ENCODE measurements around the gene CBFB.
A peak's percentile ranks its signal among the peaks of the same experiment; 100 is the strongest.
"Not testable (repeated sequence)": the region's sequence is repeated elsewhere in the genome, so short reads cannot be mapped to it uniquely, and the experiment has no call there.

Gene CBFB

DNA sequence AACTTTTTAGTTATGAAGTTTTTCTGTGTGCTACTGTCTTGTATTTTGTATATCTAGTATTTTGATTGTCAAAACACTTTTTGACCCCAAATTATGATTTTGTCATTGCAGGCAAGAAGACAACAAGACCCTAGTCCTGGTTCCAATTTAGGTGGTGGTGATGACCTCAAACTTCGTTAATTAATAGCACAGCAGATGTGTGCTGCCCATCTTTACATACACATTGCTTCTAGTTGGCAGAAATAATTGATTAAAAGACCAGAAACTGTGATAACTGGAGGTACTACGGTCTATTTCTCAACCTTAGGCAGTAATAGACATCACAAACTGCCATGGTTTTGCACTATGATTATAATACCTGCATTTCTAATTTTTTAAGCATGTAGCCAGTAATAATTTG is 69.7 kb downstream of the CBFB start:
- DNase-seq (ENCODE audit: low spot score), result no peak

DNA sequence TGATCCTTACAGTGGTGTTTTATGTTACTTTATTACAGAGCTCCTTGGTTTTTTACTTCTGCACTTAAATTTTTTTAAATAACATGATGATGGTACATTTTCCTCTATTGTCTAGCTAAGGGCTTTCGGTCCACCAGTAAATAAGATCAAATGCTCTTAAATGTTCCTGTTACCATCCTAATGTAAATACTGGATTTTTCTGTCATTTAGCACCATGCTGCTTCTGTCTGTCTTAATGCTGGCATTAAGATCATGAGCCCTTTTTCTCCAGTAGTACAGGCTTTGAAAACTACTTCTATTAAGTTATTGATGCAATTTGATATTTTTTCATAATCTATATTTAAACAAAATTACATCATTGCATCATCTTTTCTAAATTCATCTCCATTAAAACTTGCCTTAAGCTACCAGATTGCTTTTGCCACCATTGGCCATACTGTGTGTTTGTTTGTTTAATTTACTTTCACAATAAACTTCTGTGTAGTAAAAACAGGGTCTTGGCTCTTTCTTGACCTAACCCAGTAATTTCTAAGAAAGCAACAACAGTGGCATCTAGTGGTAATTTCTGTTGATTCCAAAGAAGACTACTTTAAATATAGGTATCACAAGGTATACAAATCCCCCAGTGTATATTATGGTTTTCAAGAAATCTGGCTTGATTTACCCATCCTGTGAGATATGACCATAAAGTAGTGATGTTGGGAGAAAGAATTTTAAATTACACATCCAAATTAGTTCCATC is 71.8 kb downstream of the CBFB start:
- DNase-seq (ENCODE audit: low spot score), result no peak

DNA sequence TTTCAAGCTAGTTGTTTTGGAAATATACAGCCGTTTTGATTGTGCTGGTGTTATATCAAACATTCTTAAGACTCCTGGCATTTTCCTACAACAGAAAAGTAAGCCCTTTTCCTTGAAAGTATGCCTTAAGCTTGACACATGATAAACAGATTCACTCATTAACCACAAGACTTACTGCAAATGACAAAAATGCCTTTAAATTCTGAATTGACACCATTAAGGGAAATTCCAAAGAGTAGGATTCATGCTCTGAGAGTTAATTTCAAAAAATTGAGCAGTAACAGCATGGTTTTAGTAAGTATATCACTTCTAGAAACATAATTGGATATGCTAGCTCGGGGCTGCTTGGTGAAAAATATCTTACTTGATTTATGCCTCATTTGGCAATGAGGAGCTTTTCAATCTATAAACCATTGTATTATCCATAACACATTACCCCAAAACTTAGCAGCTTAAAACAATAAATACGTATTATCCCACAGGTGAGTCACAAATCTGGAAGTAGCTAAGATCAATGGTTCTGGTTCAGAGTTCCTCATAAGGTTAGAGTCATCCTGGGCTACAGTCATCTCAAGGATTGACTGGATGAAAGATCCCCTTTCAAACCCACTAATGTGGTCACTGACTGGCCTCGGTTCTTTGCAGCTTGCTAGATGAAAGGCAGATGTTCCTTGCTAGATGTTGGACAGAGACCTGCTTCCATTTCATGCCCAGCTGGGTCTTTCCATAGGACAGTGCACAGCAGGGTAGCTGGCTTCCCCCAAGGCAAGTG is 72.5 kb downstream of the CBFB start:
- peak; percentile 68 for DNase-seq (ENCODE audit: low spot score)

DNA sequence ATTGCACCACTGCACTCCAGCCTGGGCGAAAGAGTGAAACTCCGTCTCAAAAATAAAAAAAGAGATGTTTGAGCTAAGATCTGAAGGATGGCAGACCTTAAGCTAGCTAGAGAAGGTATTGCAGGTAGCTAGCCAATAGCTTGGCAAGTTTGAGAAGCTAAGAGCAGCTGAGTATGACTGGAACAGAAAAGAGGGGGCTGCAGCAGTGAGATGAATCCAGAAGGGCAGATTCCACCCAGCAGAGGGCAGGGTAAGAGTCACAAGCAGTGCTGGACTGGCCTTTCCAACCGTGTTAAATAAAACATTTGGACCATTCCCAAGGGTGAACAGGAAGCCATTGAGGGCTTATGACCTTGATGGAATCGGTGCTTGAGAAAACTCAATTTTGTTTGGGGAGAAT is 75.1 kb downstream of the CBFB start:
- DNase-seq (ENCODE audit: low spot score), result peak; percentile 52

DNA sequence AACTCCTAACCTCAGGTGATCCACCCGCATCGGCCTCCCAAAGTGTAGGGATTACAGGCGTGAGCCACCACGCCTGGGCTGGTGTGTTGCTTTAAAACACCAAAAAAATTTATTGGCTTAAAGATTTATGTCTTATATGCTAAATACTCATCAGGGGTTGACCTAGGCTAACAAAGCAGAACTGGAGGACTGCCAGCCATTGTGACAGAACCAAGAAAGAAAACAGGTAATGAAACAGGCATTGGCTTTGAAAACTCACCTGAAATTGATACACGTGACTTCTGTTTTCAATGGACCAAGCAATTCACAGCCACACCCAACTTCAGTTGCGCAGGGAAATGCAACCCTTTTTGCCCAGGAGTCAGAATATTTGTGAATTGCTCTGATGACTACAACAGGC is 75.9 kb downstream of the CBFB start:
- DNase-seq (ENCODE audit: low spot score), result no peak

DNA sequence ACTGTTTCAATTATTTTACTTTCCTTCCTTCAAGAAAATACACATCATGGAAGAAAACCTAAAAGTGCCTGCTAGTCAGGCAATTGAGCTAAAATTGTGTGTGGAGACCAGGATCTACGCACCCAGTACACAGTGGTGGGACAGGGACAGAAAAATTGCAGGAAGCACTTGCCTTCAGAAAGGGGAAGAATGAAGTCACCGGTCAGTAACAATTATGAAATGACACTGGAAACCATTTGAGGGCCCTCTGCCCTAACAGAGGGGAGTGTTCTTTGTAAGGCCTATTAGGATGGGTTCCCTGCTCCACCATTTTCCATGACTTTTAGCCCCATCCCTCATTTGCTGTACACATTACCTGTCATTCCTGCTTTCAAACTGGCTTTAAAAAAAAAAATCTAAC is 76.3 kb downstream of the CBFB start:
- no peak for DNase-seq (ENCODE audit: low spot score)

DNA sequence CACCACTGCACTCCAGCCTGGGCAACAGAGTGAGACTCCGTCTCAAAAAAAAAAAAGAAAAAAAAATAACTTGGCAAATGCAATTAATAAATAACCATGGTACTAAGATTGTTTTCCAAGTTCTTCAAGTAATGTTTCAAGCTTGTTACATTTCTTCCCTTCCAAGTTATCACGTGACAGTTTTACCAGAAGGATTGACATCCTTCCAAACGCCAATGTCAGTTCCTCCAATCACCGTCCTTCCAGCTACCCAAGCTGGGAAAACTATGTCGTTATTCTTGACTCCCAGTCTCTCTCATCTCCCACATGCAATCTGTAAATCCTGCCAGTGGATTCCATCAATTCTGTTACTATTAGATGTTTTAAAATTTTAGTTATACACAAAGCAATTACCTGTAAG is 76.9 kb downstream of the CBFB start:
- no peak for DNase-seq (ENCODE audit: low spot score)

DNA sequence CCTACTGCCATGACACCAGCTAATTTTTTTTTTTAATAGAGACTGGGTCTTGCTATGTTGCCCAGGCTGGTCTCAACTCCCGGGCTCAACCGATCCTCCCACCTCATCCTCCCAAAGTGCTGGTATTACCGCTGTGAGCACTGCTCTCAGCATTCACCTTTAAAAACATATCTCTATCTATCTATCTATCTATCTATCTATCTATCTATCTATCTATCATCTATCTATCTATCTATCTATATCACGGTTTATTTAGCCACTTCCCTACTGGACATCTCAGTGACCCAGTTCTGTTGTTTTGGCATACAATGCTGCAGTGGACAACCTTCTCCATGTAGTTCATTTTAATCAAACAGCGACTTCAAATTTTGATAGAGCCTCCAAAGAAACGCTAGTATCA is 79.5 kb downstream of the CBFB start:
- no peak for DNase-seq (ENCODE audit: low spot score)

DNA sequence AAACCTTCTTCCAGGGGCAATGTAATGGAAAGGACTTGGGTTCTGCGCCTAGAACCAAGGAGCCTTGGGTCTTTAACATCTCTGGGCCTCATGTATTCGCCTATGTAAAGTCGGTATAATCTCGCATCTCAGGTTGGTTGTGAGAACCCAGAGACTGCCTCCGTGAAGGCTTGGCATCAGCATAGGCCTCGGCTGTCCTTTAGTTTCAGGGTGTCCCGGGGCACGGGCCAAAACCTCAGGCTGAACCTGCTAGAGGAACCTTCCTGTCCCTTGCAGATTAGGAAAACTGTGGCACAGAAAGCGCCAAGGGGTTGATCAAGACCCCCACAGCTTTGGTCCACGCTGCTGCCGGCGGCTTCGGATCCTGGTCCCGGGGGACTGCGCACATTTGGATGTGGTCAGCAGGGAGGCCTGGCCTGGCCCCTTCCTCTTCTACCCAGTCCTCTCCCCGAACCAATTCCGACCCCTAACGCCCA is 80.0 kb downstream of the CBFB start:
- DNase-seq (ENCODE audit: low spot score), result no peak

DNA sequence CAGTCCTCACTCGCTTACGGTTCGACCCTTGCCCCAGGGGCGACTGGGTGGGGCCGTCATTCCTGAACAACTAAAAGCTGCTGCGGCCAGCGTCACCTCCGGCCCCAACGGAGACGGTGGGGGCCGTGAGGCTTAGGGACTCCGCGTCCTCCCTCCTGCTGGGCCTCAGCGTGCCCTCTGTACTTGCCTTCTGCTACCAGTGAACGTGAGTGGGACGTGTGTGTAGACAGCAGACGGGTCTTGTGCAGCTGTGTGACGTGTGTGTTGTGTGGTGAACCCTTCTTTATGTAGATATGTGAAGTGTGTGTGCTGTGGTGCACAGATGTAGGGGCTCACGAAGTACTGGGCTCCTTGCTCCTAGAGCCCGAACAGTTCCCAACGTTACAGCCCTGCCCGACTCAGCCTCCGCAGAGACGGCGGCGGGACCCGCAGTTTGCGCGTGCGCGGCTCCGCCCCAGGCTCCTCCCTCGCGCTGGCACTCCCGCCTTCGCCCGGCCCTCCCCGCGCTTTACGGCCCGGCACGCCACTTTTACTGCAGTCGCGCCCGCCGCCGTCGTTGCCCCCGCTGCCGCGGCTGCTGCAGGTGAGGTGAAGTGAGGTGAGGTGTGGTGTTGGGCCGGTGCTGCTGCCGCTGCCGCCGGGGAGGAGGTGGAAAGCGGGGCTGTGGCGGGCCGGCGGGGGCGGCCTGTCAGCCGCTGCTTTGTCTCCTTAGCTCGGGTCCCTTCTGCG is 80.6 kb downstream of the CBFB start, which contains the start of gene PHAF1:
Gene PHAF1, plus strand, starts transcription at position 535 of the 729 bp plus-strand sequence. CDS start 235 bp downstream, outside the sequence.
- DNase-seq (ENCODE audit: low spot score), result peak; percentile 94

DNA sequence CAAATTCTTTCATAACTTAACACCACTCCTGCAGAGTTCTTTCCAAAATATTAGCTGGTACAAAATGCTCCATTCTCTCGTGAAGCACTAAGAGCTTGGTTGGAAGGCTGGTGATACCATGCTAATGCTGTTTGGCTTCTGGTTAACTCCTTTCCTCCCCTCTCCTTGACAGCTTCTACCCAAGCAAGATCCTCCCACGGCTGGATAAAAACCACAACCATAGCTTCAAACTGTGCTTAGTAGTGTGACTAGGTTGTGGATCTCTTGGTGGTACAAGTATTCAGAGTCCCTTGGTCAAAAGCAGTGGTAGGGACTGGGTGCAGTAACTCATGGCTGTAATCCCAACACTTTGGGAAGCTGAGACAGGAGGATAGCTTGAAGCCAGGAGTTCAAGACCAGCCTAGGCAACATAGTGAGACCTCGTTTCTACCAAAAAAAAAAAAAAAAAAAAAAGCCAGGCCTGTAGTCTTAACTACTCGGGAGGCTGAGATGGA is 83.0 kb downstream of the CBFB start:
- DNase-seq (ENCODE audit: low spot score), result no peak

DNA sequence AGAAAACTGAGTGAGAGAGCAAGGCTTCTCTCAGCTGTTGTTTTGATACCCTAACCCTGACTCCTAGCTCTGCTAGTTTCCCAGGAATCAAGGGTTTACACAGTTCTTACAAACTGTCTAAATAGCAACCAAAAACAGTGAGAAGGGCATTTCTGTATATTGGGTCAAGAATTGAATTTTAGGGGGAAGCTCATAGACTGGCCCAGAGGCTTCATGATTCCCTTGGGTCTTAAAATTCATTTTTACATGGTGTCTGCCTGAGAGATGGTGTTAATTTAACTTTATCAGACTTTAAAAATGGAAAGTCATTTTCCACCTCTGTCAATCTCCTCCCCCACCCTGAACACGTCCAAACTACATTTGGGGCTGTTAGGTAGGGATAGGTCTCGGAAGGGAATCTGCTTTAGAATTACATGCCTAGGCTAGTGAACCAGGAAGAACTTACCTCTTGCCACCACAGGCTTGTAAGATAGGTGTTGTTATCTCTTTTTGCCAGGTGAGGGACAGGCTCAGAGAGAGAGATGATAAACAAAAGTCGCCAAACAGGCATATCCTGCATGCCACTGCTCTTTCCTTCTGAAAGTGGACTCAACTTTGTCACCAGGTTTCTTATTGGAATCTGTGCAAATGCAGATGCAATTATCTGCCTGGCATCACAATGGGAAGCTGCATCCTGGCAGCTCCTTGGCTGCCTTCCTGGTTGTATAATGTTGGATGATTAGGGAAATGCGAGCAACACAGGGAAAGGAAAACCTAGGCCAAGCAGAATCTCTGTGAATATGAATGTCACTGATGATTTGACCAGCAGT is 83.8 kb downstream of the CBFB start:
- DNase-seq (ENCODE audit: low spot score), result no peak

DNA sequence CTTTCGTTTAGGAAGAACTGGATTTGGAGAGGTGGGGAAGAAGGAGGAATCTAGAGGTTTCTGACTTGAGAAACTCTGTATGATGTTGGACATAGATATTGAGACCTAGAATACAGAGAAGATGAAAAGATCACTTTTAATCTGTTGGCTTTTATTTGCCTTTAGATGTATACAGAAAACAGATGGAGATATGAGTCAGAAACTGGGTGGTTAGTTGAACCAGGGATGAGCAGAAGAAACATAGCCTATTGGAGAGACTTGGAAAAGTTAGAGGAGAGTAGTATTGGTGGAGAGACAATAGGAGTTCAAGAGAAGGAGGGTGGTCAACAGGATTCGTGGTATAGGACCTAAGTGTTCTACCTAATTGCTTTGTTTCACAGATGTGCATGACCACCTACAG is 85.8 kb downstream of the CBFB start:
- no peak for DNase-seq (ENCODE audit: low spot score)

DNA sequence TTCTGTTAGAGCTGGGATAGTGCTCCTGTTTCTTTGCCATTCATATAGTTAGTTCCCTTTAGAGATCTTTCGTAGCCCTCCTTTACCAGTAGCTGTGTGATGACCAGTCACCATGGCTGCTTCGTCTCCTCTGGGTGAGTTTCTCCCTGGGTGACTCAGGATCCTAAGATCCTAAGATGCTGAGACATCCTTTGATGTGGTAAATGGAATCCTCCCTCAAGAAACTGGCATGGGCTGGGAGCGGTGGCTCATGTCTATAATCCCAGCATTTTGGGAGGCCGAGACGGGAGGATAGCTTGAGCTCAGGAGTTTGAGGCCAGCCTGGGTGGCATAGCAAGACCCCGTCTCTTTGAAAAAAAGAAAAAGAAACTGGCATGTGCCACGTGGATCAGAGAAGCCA is 86.7 kb downstream of the CBFB start:
- peak; percentile 96 for DNase-seq (ENCODE audit: low spot score)

DNA sequence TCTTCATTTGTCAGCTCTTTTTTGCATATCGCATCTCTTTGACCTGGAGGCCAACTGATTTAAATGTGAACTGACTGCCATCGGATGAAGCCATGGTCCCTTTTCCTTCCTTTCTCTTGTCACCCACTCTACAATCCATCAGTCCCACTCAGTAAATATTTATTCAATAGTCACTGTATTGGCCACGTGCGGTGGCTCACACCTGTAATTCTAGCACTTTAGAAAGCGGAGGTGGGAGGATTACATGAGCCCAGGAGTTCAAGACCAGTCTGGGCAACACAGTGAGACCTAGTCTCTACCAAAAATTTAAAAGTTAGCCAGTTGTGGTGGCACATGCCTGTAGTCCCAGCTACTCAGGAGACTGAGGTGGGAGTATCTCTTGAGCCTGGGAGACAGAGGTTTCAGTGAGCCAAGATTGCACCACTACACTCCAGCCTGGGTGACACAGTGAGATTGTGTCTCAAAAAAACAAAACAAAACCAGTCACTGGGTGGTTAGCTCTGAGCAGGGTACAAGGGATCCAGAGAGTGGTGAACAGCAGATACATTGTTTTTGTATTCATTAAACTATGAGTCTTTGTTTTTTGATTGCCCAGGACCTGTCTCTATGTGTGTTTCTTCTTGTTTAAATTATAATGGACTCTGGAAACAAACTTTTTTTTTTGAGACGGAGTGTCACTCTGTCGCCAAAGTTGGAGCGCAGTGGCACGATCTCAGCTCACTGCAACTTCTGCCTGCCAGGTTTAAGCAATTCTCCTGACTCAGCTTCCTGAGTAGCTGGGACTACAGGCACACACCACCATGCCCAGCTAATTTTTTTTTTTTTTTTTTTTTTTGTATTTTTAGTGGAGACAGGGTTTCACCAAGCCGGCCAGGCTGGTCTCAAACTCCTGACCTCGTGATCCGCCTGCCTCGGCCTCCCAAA is 87.7 kb downstream of the CBFB start:
- DNase-seq (ENCODE audit: low spot score), result peak; percentile 29

DNA sequence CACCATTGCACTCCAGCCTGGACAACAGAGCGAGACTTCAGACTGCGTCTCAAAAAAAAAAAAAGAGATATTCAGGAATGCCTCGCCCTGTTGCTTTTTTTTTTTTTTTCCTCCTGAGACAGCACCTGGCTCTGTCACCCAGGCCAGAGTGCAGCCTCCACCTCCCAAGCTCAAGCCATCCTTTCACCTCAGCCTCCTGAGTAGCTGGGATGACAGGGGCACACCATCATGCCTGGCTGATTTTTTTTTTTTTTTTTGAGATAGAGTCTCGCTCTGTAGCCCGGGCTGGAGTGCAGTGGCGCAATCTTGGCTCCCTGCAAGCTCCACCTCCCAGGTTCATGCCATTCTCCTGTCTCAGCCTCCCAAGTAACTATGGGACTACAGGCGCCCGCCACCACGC is 88.8 kb downstream of the CBFB start:
- DNase-seq (ENCODE audit: low spot score), result no peak

DNA sequence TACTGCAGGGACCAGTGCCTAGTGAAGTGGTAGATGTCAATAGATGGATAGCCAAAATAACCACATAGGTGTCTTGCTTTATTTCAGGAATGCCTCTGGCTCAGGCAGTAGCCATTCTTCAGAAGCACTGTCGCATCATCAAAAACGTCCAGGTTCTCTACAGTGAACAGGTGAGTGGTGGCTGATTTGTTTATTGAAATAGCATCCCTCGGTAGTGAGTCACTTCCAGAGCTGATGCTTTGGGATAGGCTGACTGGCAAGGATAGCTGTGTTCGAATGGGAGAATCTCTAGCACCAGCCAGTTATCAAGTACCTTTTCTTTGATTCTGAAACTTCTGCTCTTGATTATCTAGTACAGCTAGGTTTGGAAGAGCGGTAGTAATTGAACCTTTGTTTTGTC is 91.1 kb downstream of the CBFB start:
- DNase-seq (ENCODE audit: low spot score), result peak; percentile 38

DNA sequence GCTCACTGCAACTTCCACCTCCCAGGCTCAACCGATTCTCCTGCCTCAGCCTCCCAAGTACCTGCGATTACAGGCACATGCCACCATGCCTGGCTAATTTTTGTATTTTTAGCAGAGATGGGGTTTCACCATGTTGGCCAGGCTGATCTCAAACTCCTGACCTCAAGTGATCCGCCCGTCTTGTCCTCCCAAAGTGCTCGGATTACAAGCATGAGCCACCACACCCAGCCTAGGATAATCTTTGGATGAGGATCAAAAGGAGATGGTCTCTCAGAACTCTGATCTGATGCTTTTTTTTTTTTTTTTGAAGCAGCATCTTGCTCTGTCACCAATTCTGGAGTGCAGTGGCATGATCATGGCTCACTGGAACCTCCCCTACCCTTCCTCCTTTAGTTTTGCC is 93.8 kb downstream of the CBFB start:
- not testable (repeated sequence) for DNase-seq (ENCODE audit: low spot score)

DNA sequence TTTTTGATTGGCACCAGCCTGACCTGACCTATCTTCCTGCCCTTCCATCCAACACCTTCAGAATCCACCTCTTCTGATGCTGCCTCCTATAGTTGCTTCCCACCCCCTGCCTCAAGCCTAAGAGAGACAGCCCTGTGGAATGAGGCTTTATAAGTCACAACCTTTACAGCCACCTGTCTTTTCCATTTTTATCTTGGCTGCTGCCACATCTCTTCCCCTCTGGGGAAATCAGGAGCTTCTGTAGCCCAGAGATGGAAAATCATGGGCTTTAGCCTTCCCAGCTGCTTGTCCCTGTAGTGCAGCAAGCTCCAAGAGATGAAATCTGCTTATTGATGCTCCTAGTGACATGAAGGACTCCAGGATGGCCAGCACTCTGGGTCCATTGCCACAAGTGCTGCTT is 99.5 kb downstream of the CBFB start:
- no peak for DNase-seq (ENCODE audit: low spot score)

DNA sequence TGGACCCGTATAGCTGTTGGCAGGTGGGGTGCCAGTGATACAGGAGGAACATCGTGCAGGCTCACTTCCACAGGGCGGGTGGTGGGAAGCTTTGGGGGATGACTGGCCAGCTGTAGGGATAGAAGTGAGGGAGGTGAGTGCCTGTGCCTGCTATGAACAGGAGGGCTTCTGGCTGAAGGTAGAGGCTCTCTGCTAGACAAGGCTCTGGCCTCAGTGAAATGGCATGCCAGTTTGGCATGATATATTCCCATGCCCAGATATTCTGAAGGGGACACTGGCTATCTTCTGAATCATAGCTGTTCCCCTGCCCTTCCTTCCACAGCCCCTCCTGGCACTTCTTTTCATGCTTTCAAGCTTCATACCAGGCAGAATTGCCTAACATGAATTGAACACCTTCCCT is 99.9 kb downstream of the CBFB start:
- DNase-seq (ENCODE audit: low spot score), result no peak

DNA sequence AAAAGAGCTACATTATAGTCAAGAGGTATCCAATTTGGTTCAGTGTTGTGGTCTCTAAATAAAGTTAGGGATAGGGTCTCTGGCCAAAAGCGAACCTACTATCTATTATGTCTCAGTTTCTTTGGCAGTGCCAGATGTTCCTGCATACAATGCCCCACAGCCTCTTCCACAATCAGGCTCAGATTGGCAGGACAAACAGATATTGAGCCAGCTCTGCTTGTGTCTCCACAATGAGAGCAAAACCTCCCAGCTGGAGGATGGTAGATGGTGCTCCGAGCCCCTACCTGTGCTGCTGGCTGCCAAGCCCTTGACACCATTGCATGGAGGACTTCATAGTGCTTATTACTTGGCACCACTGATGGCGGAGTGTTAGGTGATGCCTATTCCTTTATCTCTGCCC is 100.5 kb downstream of the CBFB start:
- DNase-seq (ENCODE audit: low spot score), result no peak
